GM21529 (cell line): ENCODE results near the gene CCR1.

Experiments used
- ATAC-seq: cut with Tn5 transposase; IDR thresholded peaks from one replicate; pipeline ENCODE4 v1.9.1; 2021; ENCODE audit not compliant: unreplicated experiment

CCR1 gene

DNA sequence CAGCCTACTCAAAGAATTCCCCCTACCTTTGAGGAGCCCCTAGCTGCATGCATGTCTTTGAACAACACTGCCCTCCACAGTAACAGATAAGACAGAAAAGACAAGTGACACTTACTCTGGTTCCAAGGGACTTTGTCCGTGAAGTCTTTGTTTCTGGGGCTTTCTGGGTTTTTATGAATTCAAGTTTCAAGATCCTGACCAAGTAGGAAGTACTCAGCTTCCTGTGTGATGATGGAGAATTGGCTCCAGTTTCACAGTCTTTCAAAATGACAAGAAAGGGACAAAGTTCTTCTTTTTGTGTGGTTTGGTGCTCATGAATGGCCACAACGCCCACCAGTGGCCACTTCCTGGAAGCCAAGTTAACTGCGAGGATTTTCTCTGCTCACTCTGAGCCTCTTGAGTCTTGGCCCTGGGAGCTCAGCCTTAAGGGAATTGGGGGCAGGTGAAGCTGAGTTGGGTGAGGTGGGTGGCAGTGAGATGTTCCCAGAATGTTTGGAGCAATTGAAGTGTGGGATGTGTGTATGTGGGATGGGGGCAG lies at the start of gene CCR1:
CCR1 (minus strand) TSS at position 147 of the 538 bp plus-strand sequence. CDS start 4,000 bp downstream, outside the sequence.
- ATAC-seq = peak; percentile 71

DNA sequence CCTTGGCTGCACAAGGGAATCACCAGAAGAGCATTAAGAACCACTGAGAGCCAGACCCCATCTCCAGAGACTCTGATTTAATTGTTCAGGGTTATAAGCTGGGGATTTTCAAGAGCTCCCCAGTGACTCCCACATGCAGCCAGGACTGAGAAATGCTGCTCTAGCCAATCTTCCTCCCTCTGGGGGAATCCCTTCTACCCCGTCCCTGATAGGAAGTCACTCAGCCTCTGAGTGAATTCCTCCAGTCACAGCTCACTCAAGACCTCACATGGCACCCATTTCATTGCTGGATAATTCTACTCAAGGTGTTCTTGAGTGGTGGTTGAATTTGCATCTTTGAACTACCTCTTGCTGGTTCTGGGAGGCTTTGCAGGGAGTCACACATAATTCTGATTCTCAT lies 44.9 kb upstream of the CCR1 start:
- ATAC-seq = no peak

DNA sequence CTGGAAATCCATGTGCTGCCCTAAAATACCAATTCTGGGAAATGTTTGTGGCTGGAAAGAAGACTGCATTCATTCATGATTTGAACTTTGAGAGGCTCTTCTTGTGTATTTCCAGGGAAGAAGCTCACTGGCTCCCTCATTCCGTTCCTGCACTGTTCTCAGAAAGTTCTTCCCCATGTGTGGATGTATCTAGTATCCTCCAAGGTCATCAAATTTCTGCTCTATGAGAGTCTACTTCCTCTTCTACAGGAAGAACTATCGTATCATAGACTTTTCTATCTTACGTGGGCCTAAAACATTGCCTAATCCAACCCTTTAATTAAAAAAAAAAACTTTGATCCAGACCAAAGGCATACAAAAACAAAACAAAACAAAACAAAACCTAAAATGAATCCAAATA lies 37.0 kb upstream of the CCR1 start:
- no peak for ATAC-seq

DNA sequence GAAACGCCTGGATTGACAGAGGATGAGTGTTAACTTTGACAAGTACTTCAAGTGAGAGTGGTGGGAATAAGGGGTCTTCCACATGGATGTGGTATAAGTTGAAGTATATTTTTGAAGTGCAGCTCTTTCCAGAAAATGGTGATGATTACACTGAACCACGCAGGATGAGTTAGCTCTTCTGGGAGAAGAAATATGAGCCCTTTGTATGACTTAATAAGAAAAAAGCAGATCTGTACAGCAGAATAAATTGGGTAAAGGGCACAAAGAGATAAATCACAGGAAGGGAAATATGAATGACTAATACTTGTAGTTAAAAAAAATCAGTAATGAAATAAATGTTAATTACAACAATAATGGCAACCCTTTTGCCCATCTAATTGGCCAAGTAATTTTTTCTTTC lies 35.4 kb upstream of the CCR1 start:
- no peak for ATAC-seq

DNA sequence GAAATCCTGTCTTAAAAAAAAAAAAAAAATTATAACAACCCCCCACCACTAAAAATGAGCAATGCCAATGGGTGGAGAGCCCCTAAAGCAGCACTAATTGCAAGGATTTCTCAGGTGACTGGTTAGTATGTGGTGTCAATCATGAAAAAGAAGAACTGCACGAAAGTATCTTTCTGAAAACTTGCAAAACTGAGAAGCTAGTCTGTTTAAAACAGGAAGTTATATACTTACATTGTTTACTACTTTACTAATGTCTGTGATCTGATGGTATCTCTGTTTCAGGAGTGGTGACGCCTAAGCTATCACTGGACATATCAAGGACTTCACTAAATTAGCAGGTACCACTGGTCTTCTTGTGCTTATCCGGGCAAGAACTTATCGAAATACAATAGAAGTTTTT lies 34.0 kb upstream of the CCR1 start, which contains the start of gene CCR3:
CCR3 (plus strand) TSS at position 341 of the 400 bp plus-strand sequence. CDS start 22,699 bp downstream, outside the sequence.
- ATAC-seq = no peak

DNA sequence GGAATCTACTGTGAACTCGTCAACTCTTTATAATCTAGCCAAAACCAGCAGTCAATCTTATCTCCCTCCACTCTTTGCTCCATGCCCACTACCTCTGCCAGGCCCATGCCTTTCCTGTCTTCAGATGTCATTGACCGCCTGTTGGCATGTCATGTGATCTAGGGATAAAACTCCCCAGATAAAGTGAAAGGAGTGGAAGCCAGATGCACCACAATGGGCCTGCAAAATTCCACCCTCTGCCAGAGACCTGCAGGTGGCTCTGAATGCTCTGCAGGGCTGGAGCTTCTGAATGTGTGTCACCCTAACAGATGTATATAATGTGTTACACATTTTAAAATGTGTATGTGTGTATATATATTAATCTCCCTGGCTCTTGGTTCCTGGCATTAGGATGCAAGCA lies 31.8 kb upstream of the CCR1 start:
- ATAC-seq = no peak

DNA sequence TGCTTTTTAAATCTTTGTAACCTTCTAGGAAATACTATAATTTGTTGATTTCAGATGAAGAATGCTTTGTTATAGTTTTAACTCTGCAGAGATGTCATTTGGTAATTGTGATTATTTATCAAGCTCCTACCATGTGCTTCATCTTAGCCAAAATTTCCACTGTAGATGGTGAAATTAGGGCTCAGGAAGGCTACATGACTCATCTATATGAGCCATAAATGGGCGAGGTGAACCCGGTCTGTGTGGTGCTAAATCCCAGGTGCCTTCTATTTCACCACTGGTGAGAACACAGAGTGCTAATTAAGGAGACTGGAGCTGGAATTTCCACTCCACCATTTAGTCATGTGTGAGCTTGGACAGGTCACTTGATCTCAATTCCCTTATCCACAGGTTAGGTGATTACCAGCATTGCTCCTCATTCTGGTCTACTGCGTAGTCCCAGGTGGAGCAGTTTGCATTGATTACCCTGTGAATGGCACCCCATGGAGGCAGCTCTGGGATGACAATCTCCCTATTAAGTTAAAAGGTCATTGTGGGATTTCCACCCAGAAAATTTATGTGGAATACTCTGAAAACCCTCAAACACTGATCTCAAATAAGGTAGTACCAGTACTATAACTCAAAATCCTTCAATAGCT lies 31.3 kb upstream of the CCR1 start:
- no peak for ATAC-seq

DNA sequence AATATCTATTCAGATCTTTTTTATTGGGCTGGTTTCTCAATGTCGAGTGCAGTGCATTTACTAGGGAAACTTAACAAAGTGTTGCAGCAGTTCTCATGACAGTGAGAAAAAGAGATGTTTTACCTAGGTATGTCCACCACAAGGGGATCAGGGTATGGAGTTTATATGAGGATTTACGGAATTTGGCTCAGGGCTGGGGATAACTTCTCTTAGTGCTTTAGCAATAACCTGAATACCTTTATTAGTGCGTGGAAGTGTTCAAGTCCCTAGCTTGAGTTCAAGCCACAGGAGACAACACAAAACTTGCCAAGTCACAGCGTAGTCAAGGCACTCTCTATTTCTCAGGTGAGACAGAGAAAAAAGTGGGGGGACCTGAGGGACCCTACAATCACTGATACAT lies 30.3 kb upstream of the CCR1 start:
- ATAC-seq = no peak

DNA sequence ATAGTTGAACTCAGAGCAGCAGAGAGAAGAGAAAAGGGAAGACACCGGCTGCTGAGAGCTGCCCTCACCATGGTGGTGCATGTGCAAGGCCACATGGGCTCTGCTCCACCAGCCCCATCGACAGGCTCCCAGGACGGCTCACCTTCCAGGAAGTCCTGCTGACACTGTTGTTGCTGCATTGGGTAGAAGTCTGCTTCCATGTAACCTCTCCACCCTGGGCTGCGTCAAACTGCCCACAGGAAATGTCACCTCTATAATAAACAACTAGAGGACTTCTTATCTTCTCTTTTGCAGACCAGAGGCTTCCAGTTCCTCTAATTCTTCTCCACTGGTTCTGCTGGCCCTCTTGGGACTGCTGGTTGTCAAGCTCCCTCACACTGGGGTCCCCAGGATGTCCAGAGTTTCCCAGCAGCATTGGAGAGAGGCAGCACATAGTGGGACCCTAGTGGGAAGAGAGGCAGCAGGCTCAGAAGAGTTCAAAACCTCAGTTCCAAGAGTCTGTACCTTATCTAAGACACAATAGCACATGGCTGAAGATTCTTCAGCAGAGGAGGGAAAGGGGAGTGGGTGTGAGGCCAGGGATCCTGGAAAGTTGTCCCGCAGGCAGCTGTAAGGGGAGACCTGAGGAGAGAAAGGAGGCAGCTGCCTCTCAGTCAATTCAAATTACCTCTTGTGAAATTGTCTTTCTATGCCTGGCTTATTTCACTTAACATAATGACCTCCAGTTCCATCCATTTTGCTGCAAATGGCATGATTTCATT lies 28.4 kb upstream of the CCR1 start:
- ATAC-seq = no peak

DNA sequence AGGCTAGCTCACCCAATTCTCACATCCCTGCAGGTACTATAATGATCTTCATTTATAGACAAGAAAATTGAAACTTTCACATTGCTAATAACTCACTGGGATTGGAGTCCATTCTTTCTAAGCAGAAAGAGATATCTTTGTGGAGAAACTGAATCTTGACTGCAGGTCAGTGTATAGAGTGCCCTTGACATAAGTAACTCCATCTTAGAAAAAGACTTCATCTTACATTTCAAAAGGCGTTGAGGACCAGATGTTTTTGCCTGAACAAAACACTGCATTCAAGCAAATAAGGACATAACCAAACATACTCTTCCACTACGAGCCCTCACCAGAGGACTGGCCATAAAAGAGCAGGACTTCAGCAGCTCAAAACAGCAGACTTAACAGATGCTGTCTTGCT lies 27.3 kb upstream of the CCR1 start:
- no peak for ATAC-seq

DNA sequence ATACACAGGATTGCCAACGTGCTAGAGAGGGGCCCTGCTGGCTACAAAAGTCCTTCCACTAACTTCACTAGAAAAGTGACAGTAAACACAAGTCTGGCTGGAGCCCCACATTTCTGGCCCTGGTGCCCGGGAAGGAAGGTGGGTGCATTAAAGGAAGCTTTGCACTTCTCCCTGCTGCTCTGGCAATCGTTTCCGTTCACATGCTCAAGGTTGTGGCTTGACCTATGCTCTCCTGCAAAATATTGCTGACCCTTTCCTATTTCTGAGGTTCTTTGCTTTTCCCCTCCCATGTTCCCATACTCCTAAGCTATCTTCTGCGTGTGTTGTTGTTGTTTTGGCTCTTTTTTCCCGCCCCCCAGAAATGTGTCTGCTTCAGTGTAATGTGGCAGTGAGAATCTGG lies 25.1 kb upstream of the CCR1 start:
- ATAC-seq = no peak

DNA sequence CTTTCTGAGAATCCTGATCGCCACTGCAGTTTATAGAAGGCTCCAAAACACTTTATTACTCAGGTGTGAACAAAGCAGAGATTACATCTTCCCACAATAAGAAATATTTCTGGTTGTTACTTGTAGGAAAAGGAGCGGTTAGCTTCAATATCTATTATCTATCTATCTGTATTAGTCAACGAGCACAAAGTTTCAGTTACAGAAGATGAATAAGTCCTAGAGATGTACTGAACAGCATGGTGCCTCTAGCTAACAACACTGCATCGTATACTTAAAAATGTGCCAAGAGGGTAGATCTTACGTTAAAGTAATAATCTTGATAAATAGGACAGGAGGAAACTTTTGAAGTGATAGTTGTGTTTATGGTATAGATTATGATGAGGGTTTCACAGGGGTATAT lies 23.2 kb upstream of the CCR1 start:
- ATAC-seq = no peak

DNA sequence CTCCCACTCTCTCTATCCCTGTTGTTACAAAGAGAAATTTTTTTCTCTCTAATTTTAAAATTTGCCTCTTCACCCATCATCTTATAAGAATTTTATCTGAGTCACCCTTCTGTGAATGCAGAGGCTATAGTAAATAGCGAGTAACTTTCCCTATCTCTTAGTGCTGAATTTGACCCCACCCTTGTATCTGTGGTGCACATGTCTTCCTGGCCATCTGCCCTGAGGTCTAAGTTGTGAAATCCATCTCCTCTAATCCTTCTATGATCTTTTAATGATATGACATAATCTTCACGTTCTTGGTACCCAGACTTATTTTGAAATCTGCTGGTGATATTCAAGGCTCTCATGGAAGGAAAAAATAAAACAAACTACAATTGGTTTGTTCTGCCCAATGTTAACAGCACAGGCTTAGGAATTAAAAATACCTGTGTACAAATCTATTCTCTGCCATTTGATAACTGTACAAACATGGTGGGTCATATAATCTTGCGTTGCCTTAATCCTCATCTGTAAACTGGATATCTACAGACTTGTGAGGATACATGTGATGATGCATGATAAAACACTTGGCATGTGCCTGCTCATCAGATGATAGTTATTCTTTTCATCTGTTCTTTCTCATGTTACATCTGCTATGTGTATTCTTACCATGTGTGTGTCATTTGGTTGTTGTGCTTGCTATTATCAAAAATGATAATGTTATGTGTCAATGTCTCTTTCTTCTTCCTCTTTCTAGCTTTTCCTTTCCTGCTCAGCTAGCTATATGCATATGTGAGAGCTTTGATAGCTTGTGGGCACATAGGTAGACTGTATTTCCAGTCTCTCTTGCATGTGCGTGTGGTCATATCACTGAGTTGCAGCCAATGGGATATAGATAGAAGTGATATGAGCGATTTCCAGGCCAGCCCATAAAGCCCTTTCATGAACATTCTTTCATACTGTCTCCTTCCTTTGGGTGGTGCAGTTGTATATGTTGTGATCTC lies 20.4 kb upstream of the CCR1 start:
- no peak for ATAC-seq

DNA sequence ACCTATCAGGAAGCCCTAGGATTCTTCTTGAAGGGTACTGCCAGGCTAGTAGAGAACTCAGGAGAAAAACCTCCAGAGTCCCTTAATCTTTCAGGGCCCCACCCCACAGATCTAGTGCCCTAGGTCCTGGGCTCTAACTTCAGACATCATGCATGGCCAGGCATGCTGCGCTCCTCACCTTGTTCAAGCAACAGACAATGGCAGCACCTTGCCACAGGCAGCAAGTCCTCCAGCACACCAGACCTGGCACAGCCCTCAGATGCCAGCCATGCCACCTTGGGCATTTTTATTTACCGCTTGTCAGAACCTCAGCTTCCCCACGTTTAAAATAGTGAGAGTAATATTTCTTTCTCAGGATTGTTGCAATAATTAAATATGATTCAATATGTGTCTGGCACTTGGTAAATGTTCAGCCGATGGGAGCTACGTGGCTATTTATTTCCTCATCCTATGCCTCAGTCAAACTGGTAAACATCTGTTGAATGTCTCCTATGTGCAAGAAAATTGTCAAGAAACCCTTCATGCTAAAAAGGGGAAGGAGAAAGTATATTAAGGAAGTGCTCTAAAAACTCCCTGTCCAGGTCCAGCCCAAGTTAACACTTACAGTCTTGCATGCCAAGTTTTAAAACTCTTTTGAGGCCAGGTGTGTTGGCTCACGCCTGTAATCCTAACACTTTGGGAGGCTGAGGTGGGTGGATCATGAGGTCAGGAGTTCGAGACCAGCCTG lies 14.5 kb upstream of the CCR1 start:
- no peak for ATAC-seq

DNA sequence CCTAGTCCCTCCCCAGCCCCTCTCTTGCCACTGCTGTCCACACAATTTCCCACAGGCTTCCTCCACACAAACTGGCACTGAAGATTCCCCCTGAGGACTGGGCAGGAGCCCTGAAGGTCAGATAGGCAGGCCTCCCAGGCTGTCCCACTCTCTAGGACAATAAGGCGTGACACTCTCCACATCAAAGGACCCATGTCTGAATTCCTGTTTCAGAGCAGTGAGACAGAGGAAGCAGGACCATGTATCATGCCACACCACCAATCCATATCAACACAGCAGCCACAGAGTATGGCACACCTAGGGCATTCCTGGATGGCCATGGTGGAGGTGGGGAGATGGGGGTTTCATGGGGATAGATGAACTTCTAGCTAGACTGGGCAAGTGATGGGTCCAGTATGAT lies 13.8 kb upstream of the CCR1 start:
- no peak for ATAC-seq

DNA sequence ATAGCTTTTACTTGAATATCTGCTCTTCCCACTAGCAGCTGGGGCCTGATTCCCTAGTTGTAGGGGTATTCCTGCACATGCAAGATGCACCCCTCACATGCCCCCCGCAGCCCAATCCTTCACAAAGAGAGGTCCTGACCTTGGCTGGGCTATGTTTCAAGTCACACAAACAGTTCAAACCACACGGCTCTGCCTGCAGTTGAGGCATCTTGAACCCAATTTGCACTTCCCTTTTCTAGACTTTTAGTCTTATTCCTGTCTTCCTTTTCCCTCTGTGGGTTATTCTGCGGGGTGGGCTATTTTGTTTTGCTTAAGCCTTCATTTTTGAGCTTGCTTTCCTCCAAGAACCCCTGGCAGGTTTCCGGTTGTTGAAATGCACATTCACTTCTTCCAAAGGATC lies 13.3 kb upstream of the CCR1 start:
- no peak for ATAC-seq

DNA sequence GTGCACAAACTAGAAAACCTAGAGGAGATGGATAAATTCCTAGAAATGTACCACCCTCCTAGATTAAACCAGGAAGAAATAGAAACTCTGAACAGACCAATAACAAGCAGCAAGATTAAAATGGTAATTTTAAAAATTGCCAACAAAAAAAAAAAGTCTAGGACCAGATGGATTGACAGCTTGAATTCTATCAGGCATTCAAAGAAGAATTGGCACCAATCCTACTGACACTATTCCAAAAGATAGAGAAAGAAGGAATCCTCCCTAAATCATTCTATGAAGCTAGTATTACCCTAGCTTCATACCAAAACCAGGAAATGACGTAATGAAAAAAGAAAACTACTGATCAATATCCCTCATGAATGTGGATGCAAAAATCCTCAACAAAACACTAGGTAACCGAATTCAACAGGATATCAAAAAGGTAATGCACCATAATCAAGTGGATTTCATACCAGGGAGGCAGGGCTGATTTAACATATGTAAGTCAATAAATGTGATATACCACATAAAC lies 10.1 kb upstream of the CCR1 start:
- ATAC-seq = no peak

DNA sequence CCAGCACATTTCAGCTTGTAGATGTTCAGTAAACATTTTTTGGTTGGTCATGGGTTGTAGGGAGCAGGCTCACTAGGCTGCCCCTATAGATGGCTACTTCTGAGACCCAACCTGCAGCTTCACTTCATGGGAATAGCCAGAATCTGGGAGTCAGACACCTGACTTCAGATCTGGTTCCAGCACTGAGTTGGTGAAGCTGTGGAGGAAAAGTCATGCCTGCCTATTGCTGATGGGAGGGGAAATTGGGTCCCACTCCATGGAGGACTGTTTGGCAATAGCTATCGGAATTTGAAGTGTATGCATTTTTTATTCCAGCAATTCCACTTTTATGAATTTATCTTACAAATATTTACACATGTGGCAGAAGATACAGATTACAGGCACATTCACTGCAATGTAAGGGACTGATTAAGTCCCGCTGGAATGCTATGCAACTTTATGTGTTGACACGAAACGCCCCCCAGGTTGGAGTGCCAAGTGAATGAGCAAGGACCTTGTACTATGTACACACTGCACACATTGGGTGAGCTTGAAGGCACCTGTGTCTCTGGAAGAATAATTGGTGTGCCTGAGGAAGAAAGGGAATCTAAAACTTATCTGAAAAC lies 7.8 kb upstream of the CCR1 start:
- no peak for ATAC-seq

DNA sequence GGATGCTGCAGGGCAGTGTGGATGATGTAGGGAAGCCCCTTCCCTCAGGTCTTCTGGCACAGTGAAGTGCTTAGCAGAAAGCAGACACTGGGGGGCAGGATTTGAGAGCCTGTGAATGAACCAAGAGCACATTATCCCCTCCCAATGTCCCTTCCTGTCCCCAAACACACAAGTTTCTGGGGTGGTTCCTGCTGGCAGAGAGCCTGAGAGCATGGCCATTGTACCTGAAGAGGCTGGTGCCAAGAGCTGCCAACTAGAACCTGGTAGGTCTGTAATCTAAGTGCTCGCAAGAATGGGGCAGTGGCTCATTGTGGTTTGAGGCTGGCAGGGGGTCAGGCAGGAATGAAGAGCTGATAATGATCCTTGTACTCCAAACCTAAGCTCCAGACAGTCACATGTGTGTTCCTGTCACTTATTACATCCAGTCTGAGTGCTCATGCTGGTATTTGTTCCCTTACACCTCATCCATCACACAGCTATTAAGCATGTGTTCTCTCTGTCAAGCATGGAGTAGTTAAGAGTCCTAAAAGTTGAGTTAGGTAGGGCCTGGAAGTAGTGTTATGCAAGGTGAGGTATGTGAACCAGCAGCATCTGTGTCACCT lies 6.7 kb upstream of the CCR1 start:
- no peak for ATAC-seq

DNA sequence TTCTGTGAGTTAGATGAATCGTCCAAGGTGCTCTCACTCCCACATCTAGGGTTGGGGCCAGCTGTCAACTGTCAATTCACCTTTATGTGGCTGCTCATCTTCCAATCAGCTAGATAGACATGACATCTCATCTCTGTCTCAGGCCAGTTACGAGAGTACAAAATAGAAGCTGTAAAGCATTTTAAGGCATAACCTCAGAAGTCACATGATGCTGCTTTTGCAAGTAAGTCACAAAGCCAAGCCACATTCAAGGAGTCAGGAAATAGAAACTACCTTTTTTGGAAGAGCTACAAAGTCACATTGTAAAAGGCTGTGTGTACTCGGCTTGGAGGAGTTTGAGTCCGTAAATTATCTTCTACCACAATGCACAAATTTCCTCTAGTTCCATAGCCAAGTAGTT lies 5.1 kb upstream of the CCR1 start:
- ATAC-seq = no peak
